Choroid plexus epithelial cell (primary cell): ENCODE measurements around the gene KIRREL3.
"Not testable (repeated sequence)": the region's sequence is repeated elsewhere in the genome, so short reads cannot be mapped to it uniquely, and the experiment has no call there.

ENCODE experiments used
- DNase-seq: peaks from one replicate; pipeline ENCODE4 v3.0.0-alpha.2; 2010; ENCODE audit warnings: low read depth
- H3K4me3 ChIP-seq: 2 replicates; pipeline ENCODE4 v1.5.1; 2011; ENCODE audit warnings: low read depth, mild to moderate bottlenecking, control low read depth, low read length, moderate library complexity
- CTCF ChIP-seq: conservative IDR thresholded peaks from 2 replicates; pipeline ENCODE4 v1.5.1; 2011; ENCODE audit warnings: low read depth, mild to moderate bottlenecking, control low read depth, inconsistent platforms, low read length, moderate library complexity

The KIRREL3 gene

GRCh38 chr11:126963603-126964363 lies 36.8 kb downstream of the KIRREL3 start:
- no peak for TF ChIP-seq CTCF
- no peak overlapping the region for H3K4me3 ChIP-seq
- DNase-seq, result no peak

DNA sequence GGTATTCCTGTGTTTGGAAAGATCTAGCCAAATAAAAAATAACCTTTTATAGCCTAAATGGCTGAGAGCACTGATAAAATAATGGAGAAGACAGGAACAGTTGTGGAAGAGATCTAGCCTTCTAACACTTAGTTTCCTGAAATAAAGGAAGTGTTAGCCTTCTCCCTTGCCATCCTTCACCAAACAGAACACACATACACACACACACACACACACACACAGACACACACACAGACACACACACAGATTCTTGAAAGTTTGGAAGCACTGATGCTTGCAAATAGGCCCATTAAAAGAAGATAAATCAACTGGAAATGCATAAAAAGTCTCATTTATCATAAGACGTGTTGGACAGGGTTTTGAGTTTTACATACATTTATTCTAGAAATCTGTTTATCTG lies 37.5 kb downstream of the KIRREL3 start:
- H3K4me3 ChIP-seq, result no peak overlapping the region
- TF ChIP-seq CTCF, result no peak
- DNase-seq, result no peak

DNA sequence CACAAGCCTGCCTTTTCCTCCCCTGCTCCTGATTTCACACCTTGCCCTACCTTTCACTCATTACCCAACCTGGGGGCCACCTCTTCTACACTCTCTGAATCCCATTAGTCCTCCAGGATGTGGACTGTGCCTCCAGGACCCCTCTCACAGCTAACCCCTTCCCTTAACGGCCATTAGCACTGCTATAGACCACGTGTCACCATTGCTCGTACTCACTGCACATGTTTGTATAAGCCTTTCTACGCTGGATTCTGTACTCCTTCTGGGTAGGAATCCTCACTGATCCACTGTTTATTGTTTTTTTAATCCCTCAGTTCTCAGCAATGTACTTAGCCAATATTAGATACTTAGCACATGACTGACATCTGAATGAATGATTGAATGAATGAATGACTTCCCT lies 40.9 kb downstream of the KIRREL3 start:
- no peak for DNase-seq
- no peak for TF ChIP-seq CTCF
- no peak overlapping the region for H3K4me3 ChIP-seq

- no peak for TF ChIP-seq CTCF
- H3K4me3 ChIP-seq, result no peak overlapping the region
- no peak for DNase-seq
These were observed 43.9 kb downstream of the KIRREL3 start for GRCh38 chr11:126956635-126957034.

GRCh38 chr11:126952533-126952932 lies 48.0 kb downstream of the KIRREL3 start:
- not testable (repeated sequence) for DNase-seq, H3K4me3 ChIP-seq

- no peak for DNase-seq
- TF ChIP-seq CTCF, result no peak
- no peak overlapping the region for H3K4me3 ChIP-seq
These were observed 49.1 kb downstream of the KIRREL3 start for GRCh38 chr11:126951465-126951864.

GRCh38 chr11:126949066-126949891 lies 51.3 kb downstream of the KIRREL3 start:
- no peak overlapping the region for H3K4me3 ChIP-seq
- no peak for DNase-seq
- TF ChIP-seq CTCF, result no peak
